ENCODE results near the gene INPP5F.
"Not testable (repeated sequence)": the region's sequence is repeated elsewhere in the genome, so short reads cannot be mapped to it uniquely, and the experiment has no call there.

Gene INPP5F

GRCh38 chr10:119705434-119705831 lies 20.4 kb upstream of the INPP5F start:
- DNase-seq (ENCODE audit: low spot score) = peak; percentile 51

- DNase-seq (ENCODE audit: low spot score) = no peak
These were observed 19.1 kb upstream of the INPP5F start for GRCh38 chr10:119706521-119707278.

GRCh38 chr10:119707331-119707730 lies 18.5 kb upstream of the INPP5F start:
- not testable (repeated sequence) for DNase-seq (ENCODE audit: low spot score)

GRCh38 chr10:119710935-119711334 lies 14.9 kb upstream of the INPP5F start:
- DNase-seq (ENCODE audit: low spot score) = not testable (repeated sequence)

- DNase-seq (ENCODE audit: low spot score) = no peak
These were observed 11.9 kb upstream of the INPP5F start for GRCh38 chr10:119713744-119714483.

GRCh38 chr10:119714484-119714816 lies 11.4 kb upstream of the INPP5F start:
- DNase-seq (ENCODE audit: low spot score) = no peak

- no peak for DNase-seq (ENCODE audit: low spot score)
These were observed 10.0 kb upstream of the INPP5F start for GRCh38 chr10:119715628-119716505.

GRCh38 chr10:119723161-119723560 lies 2.7 kb upstream of the INPP5F start:
- DNase-seq (ENCODE audit: low spot score) = no peak

GRCh38 chr10:119723624-119724023 lies 2.2 kb upstream of the INPP5F start:
- DNase-seq (ENCODE audit: low spot score) = no peak

GRCh38 chr10:119724593-119725516 lies 995 bp upstream of the INPP5F start:
- DNase-seq (ENCODE audit: low spot score) = peak; percentile 56

GRCh38 chr10:119725517-119725827 lies 378 bp upstream of the INPP5F start:
- no peak for DNase-seq (ENCODE audit: low spot score)

GRCh38 chr10:119726676-119727261 lies 919 bp downstream of the INPP5F start:
- DNase-seq (ENCODE audit: low spot score) = no peak

GRCh38 chr10:119728172-119728800 lies 2.4 kb downstream of the INPP5F start:
- no peak for DNase-seq (ENCODE audit: low spot score)

GRCh38 chr10:119734396-119735332 lies 8.8 kb downstream of the INPP5F start:
- no peak for DNase-seq (ENCODE audit: low spot score)

GRCh38 chr10:119735451-119735850 lies 9.6 kb downstream of the INPP5F start:
- DNase-seq (ENCODE audit: low spot score) = no peak

- no peak for DNase-seq (ENCODE audit: low spot score)
These were observed 10.4 kb downstream of the INPP5F start for GRCh38 chr10:119736220-119736619.

- DNase-seq (ENCODE audit: low spot score) = no peak
These were observed 11.3 kb downstream of the INPP5F start for GRCh38 chr10:119737039-119737663.

GRCh38 chr10:119737823-119738222 lies 12.0 kb downstream of the INPP5F start:
- no peak for DNase-seq (ENCODE audit: low spot score)

- no peak for DNase-seq (ENCODE audit: low spot score)
These were observed 13.1 kb downstream of the INPP5F start for GRCh38 chr10:119738962-119739361.
